HepG2 (cell line): Measurements from ENCODE around the gene METTL1.

Experiments
- DPF2 ChIP-seq: sonication (generic); formaldehyde crosslinking; IDR thresholded peaks from 2 replicates; pipeline ENCODE4 v1.4.0; 2020; ENCODE audit warnings: mild to moderate bottlenecking, low read depth, missing genetic modification reagents, borderline replicate concordance
- TP53 ChIP-seq: sonication (generic); formaldehyde crosslinking; conservative IDR thresholded peaks from 2 replicates; pipeline ENCODE4 v1.4.0; 2020; ENCODE audit warnings: missing genetic modification reagents
- ZNF263 ChIP-seq: sonication (generic); formaldehyde crosslinking; IDR thresholded peaks from 2 replicates; pipeline ENCODE4 v1.4.0; 2020; ENCODE audit warnings: missing genetic modification reagents
- ZNF768 ChIP-seq: sonication (generic); formaldehyde crosslinking; IDR thresholded peaks from 2 replicates; pipeline ENCODE4 v1.4.0; 2020; ENCODE audit warnings: missing genetic modification reagents

- TF ChIP-seq TP53 (CRISPR knock-in tag) (no peak), ZNF263 (CRISPR knock-in tag) (no peak), ZNF768 (CRISPR knock-in tag) (no peak), DPF2 (no peak)
These were observed 43.5 kb upstream of the METTL1 start for GRCh38 chr12:57815177-57816000.
